Activated CD8-positive, alpha-beta memory T cell treated with anti-CD3 and anti-CD28 coated beads, Interleukin-2, amount 50 U/mL, for 4 hours (primary cell): ENCODE measurements around the gene HERPUD1.
"Not testable (repeated sequence)": the region's sequence is repeated elsewhere in the genome, so short reads cannot be mapped to it uniquely, and the experiment has no call there.

Source experiments
- DNase-seq: peaks from one replicate; pipeline ENCODE4 v3.0.0-alpha.2; 2020

HERPUD1 gene

GRCh38 chr16:56961851-56962281 lies 29.9 kb downstream of the HERPUD1 start, which contains the start of gene CETP:
Gene CETP (plus strand): TSS chr16:56961950. CDS start chr16:56961980, 30 bp downstream.
- DNase-seq, result no peak

GRCh38 chr16:56964243-56965148 lies 32.6 kb downstream of the HERPUD1 start:
- DNase-seq, result peak; percentile 97

- no peak for DNase-seq
These were observed 33.5 kb downstream of the HERPUD1 start for GRCh38 chr16:56965149-56966092.

- DNase-seq, result no peak
These were observed 34.1 kb downstream of the HERPUD1 start for GRCh38 chr16:56966093-56966475.

- no peak for DNase-seq
These were observed 35.8 kb downstream of the HERPUD1 start for GRCh38 chr16:56967733-56968132.

- DNase-seq, result no peak
These were observed 37.8 kb downstream of the HERPUD1 start for GRCh38 chr16:56969769-56970168.

DNA sequence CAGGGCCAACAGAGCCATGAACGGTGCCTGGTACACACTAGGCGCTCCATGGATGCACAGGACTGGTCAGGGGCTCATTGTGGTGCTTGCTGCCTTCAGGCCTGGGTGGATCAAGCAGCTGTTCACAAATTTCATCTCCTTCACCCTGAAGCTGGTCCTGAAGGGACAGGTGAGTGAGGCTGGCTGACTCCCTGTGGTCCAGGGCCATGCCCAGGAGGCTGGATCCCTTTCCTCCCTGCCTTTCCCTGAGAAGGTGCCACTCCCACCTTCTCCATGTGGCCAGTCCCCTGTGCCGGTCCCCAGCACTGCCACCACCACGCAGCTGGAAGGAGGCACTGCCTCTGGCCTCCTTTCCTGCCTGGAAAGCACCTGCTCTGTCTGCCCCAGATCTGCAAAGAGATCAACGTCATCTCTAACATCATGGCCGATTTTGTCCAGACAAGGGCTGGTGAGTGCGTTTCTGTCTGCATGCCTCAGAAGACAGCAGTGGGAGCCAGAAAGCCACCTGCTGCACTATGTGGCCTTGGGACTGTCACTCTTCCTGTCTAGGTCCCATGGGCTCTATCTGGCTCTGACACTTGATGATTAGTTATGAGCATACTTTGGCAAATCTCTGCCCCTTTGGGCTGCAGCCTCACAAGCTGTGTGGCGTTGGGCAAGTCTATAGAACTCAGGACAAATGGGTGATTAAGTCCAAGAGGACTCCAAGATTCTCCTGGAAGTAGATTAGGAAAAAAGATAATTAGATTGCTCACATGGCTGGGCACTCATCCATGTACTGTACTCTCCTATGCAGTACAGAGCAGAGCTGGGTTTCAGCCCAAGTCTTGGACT lies 39.2 kb downstream of the HERPUD1 start:
- DNase-seq, result no peak

DNA sequence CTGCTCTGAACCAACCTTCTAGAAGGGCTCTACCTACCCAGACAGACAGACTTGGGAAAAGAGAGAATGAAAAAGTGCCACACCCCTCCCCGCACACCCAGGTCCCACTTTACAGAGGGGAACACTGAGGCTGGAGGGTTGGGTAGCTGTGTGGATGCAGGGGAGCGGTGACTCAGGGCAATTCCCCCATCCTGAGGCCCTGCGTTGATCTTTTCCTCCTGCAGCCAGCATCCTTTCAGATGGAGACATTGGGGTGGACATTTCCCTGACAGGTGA lies 39.8 kb downstream of the HERPUD1 start:
- no peak for DNase-seq

DNA sequence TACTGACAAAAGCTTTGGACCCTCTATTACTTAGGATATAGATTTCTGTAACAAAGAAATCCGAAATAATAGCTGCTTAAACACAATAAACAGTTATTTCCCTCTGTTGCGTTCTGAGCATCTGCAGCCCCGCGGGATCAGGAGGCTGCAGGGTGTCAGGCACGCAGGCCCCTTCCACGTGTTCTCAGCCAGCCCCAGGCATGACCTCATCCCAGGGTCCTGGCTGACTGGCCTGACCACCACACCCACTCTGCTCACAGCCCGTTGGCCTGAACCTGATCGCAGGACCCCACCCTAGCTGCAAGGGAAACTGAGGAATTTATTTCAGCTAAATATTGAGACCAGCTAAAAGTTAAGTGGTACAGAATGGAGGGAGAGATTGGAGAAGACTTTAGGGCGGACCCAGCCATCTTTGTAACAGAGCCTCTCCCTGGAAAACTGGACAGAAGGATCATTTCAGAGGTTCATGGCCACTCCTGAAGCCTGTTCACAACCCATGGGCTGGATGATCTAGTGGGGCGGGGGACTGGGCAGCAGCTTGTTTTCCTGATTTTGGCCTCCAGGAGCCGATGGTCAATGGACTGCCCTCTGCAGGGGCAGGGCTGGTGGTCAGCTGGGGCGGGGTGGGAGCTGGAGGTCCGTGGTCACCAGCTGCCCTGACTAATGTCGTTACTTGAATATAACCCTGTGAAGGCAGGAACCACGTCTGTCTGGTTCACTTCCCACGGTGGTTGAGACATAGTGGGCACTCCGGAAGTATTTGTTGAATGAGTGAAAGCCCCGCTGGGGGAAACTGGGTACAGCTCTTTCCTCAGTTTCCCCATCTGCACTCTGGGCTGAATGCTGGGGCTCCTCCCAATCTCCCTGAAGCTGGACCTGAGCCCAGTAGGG lies 40.7 kb downstream of the HERPUD1 start:
- DNase-seq, result no peak

DNA sequence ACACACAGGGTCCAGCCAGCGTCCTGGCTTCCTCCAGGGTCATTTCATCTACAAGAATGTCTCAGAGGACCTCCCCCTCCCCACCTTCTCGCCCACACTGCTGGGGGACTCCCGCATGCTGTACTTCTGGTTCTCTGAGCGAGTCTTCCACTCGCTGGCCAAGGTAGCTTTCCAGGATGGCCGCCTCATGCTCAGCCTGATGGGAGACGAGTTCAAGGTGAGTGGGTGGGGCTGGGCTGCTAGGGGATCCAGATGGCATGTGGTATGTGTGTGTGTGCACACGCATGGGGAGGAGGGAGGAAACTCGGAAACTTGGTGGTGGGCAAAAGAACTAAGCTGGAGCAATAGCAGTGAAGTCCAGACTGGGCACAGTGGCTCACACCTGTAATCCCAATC lies 41.4 kb downstream of the HERPUD1 start:
- DNase-seq, result no peak

- DNase-seq, result not testable (repeated sequence)
These were observed 42.0 kb downstream of the HERPUD1 start for GRCh38 chr16:56973899-56974298.

DNA sequence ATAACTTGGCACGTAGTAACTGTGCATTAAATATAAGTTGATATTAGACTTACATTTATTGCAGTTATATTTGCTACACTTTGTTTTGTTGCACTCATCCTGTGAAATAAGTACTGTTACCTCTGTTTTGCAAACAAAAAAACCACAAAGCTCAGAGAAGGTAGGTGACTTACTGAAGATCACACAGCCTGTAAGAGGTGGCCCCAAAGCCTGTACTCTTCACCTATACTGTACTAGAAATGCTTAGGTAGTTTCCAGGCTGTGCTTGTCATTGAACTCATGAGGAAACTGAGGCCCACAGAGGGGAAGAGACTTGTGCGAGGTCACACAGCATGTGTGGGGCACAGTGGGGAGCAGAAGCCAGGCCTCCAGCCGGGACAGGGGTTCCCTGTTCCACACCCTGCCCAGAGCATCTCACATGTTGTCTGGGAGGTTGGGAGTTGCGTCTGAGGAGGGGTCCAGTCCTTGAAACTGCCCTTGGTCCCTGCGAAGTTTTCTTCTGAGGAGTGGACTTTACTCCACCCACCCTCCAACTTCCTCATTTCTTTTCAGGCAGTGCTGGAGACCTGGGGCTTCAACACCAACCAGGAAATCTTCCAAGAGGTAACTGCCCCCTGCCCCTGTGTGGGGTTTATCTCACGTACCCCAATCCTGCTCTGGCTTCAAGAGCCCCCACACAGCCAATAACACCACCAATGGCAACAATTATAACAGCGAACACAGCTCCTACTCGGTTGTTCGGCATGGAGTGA lies 42.8 kb downstream of the HERPUD1 start:
- DNase-seq, result no peak

DNA sequence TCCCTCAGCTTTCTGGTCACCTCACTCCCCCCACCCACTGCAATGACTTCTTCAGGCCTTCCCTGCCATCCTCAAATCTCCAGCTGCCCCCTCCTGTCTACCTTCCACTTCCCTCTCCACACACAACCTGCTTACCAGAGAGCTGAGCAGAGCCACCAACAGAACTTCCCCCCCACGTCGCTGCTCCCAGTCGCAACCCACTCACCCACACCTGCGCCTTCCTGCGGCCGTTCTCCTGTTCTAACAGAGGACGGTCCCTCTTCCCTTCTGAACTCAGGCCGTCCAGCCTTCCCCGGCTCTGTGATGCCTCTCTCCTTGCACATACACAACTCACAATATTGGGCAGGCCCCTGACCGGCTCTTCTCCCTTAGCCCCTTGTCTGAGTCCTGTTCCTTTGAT lies 43.8 kb downstream of the HERPUD1 start:
- no peak for DNase-seq

DNA sequence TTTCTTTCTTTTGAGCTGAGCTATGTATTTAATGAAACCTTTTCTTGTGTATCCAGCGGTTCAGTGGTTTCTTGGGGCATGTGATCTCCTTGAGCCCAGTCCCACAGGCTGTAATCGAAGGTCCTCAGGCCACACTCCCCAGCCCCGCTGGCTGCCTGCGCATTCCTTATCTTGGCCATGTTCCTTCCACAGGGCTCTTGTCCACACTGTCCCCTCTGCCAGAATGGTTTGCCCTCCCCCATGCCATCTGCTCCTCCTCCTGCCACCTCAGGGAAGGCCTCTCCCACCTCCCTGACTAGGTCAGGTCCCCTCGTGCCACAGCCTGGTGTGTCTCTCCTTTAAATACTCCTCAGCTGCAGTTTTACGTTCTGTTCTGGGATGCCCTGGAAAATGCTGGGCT lies 45.3 kb downstream of the HERPUD1 start:
- no peak for DNase-seq

DNA sequence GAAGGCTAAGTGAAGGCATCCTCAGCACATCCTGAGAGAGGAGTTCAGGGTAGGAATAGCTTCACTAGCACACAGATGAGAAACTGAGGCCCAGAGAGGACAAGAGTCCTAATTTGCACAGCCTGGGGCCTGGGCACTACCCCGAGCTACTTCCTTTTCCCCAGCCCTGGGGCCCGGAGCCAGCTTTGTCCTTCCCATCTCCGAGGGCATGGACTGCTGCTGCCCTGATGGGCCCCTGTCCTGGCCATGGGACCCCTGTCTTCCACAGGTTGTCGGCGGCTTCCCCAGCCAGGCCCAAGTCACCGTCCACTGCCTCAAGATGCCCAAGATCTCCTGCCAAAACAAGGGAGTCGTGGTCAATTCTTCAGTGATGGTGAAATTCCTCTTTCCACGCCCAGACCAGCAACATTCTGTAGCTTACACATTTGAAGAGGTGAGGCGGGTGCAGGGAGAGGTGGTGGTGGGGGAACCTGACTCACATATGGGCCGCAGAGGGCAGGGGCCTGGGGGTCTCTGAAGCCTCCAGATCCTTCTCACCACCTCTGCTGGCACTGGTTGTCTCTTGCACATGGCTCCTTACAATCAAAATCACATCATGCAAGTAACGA lies 46.0 kb downstream of the HERPUD1 start:
- no peak for DNase-seq

DNA sequence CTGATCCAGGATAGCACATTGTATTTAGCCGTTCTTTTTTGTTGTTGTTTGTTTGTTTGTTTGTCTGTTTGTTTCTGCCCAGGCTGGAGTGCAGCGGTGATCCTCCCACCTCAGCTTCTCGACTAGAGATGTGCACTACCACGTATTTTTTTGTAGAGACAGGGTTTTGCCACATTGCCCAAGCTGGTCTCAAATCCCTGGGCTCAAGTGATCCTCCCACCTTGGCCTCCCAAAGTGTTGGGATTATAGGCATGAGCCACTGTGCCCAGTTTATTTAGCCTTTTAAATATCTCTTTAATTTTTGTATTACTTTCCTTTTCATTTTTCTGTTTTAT lies 48.2 kb downstream of the HERPUD1 start:
- DNase-seq, result no peak

DNA sequence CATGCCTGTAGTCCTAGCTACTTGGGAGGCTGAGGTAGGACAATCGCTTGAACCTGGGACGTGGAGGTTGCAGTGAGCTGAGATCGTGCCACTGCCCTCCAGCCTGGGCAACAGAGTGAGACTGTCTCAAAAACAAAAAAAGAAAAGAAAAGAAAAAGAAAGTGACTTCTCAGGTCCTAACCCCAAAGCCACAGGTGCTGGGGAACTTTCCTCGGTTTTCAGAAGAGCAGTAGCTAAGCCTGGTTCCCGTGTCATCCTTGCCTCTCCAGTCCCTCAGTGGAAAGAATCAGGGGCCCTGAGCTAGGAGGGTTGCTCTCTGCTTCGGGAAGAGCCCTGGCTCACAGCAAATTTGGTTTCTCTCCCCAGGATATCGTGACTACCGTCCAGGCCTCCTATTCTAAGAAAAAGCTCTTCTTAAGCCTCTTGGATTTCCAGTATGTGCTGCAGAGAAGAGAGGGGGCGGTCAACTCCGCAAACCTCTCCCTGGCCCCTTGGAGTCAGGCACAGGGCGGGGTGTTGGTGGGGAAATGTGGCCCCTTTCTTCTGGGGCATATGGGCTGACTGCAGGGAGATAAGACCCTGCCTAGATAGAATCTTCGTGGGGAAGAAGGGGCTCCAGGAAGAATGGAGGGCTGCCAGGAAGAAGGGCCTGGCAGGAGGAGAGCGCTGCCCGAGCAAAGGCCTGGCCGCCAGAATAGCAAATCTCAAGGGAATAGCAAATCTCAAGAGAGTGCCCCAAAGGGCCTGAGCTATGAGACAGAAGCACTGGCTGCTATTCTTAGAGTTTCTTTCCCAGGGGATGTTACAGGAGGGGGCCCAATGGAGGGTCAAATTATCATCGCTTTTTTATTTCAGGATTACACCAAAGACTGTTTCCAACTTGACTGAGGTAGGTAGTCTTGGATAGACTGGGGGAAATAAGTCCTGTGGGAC lies 49.1 kb downstream of the HERPUD1 start:
- DNase-seq, result no peak

GRCh38 chr16:56981729-56982271 lies 49.9 kb downstream of the HERPUD1 start:
- DNase-seq, result no peak

DNA sequence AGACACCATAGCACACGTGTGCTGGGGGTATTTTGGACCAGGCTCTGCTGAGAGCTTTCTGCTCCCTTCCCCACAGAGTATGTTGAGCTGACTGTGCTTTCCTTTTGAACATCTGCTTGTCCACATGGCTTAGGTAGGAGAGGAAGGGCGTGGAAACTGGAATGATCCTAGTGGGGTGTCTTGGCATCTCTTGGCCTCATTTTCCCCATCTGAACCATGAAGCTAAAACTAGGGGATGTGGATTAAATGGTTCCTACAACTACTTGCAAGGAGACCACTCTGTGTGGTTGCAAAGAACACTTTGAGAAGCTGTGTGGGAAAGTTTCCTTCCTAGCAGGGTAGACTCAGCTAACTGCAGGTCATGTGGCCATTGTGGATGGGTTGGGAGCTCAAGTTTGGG lies 50.8 kb downstream of the HERPUD1 start:
- no peak for DNase-seq
